ENCODE data around the gene C1QA. TPM values are rescaled to one million over a fixed set of nuclear protein-coding genes. Genes with fewer than 3 reads are reported as not detected.

Gene C1QA
- total and polyA plus RNA-seq, 4 experiments from 2014 or later: 1.2 to 2.2 TPM; not detected in 2

DNA sequence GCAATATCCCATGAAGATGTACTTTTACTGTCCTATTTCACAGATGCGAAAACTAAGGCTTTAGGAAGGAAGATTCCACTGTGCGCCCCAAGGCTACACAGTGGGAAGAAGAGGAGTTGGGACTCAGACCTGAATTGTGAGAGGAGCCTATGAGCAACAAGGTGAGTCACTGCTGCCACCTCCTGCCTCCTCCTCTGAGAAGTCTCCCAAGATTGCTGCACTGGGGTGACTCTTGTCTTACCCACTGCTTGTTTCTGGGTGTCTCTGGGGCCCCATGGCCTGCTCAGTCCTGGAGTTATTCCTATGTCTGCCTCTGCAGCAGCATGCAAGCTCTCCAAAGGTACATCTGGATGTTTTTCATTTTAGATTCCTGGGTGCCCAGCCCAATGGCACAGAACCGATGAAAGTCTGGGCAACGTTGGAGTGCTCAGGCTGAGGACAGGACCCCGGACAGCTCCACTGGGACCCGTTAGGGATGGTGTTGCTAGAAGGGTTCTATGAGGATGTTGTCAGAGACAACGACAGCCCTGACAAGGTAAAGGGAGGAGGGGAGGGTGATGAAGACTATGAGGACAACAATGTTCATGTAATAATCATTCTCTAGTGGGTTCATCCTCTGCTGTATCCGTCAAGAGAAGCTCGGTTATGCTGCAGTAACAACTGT lies 11.0 kb upstream of the C1QA start:
- no peaks in the 10 kb centered on the region for H3K36me3 Mint-ChIP-seq
- no peak overlapping the region for H3K4me3 ChIP-seq (ENCODE audit: low read length in 2 of 2)
- intact Hi-C loops (cut with micrococcal nuclease): no loop called here
- H3K27me3 ChIP-seq (ENCODE audit: insufficient read depth, low read length): no peaks in the 10 kb centered on the region
- no peaks in the 10 kb centered on the region for H3K4me1 ChIP-seq (ENCODE audit: insufficient read depth, low read length)
- H3K27me3 Mint-ChIP-seq: peaks cover 20 to 33% of the 10 kb centered on the region in 2 donors
- no peaks in the 10 kb centered on the region for H3K36me3 ChIP-seq (ENCODE audit: insufficient read depth, low read length)
- ChIA-PET POLR2A (ENCODE audit: partially characterized antibody) (no interaction called here), CTCF (ENCODE audit: partially characterized antibody) (no interaction called here)
- H3K27ac Mint-ChIP-seq: no peak overlapping the region
- H3K27ac ChIP-seq (ENCODE audit: low read depth, low read length): no peak overlapping the region
- peaks cover 0 to 1% (median 0%) of the 10 kb centered on the region in 8 donors for H3K9me3 Mint-ChIP-seq
- no peak for DNase-seq
- no peaks in the 10 kb centered on the region for H3K9me3 ChIP-seq (ENCODE audit: control insufficient read depth in 1 of 2, low read length in 2 of 2)
- no peak overlapping the region for H3K4me3 Mint-ChIP-seq
- H3K4me1 Mint-ChIP-seq: no peaks in the 10 kb centered on the region

DNA sequence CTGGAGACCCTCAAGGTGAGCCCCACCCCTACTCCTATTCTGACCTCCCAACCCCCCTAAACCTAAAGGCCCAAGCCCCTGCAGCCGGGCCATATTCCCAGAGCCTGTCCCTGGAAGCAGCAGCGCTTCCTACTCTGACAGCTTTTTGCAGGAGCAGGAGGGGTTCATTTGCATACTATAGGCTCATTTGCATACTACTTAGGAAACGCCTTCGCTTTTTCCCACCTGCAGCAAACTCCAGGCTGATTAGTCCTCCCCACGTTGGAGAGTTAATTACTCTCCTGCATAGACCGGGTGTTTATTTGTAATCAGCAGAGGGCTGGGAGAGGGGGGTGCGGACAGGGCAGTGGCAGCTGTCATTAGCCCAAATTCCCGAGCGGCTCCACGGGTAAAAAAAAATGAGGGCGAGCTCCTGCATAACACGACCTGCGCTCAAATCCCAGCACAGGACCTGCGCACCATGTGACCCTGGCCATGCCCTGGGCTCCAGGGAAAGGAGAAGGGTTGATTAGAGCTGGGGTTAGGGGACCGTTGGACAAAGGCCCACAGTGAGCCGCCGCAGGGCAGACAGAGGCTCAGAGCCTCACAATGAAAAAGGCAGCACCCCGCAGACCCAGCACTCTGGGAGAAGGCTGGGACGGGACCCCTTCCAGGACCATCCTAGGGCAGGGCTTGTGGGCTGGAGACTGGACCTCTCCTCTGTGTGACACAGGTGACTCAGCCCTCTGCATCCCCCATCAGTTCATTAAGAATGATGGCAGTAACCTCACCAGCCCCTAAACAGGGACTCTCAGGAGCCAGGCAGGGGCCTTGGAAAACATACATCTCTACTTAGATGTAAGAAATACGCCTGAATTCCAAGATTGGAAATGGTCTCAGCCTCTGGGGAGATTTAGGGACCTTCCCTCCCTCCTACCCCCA lies 9.9 kb upstream of the C1QA start:
- H3K36me3 ChIP-seq (ENCODE audit: insufficient read depth, low read length): no peaks in the 10 kb centered on the region
- peaks cover 17 to 39% of the 10 kb centered on the region in 2 donors for H3K27me3 Mint-ChIP-seq
- H3K36me3 Mint-ChIP-seq: no peaks in the 10 kb centered on the region
- no peak overlapping the region for H3K4me3 Mint-ChIP-seq
- H3K4me3 ChIP-seq (ENCODE audit: low read length in 2 of 2): no peak overlapping the region
- H3K27ac Mint-ChIP-seq: no peak overlapping the region
- peaks cover 0 to 1% (median 0%) of the 10 kb centered on the region in 8 donors for H3K9me3 Mint-ChIP-seq
- DNase-seq: no peak
- intact Hi-C loops (cut with micrococcal nuclease): no loop called here
- H3K4me1 Mint-ChIP-seq: no peaks in the 10 kb centered on the region
- ChIA-PET CTCF (ENCODE audit: partially characterized antibody) (no interaction called here), POLR2A (ENCODE audit: partially characterized antibody) (no interaction called here)
- H3K4me1 ChIP-seq (ENCODE audit: insufficient read depth, low read length): no peaks in the 10 kb centered on the region
- no peak overlapping the region for H3K27ac ChIP-seq (ENCODE audit: low read depth, low read length)
- no peaks in the 10 kb centered on the region for H3K9me3 ChIP-seq (ENCODE audit: control insufficient read depth in 1 of 2, low read length in 2 of 2)
- H3K27me3 ChIP-seq (ENCODE audit: insufficient read depth, low read length): no peaks in the 10 kb centered on the region

DNA sequence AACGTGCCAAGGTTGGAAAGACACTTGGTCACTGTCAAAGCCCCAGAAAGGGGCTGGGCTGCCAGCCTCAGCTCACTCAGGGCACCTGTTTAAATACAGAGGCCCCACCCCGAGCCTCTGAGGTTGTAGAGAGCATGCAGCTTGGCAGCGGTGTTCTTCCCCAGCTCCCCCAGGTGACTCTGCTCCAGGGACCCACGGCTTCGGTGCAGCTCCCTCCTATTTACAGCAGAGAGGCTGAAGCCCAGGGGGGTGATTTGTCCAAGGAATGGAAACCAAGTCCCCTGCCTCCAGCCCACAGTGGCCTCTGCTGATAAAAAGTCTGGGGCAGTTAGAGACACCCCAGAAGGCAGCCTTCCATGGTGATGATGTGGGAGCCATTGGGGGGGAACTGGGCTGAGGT lies 9.1 kb upstream of the C1QA start:
- no peak overlapping the region for H3K4me3 Mint-ChIP-seq
- intact Hi-C loops (cut with micrococcal nuclease): no loop called here
- no peak overlapping the region for H3K27ac Mint-ChIP-seq
- ChIA-PET POLR2A (ENCODE audit: partially characterized antibody) (no interaction called here), CTCF (ENCODE audit: partially characterized antibody) (no interaction called here)
- H3K4me1 Mint-ChIP-seq: no peaks in the 10 kb centered on the region
- H3K27me3 Mint-ChIP-seq: peaks cover 19 to 44% of the 10 kb centered on the region in 2 donors
- Histone ChIP-seq H3K9me3 (ENCODE audit: control insufficient read depth in 1 of 2, low read length in 2 of 2) (no peaks in the 10 kb centered on the region), H3K27ac (ENCODE audit: low read depth, low read length) (no peak overlapping the region), H3K36me3 (ENCODE audit: insufficient read depth, low read length) (no peaks in the 10 kb centered on the region), H3K27me3 (ENCODE audit: insufficient read depth, low read length) (no peaks in the 10 kb centered on the region), H3K4me3 (ENCODE audit: low read length in 2 of 2) (no peak overlapping the region), H3K4me1 (ENCODE audit: insufficient read depth, low read length) (no peaks in the 10 kb centered on the region)
- no peaks in the 10 kb centered on the region for H3K36me3 Mint-ChIP-seq
- no peak for DNase-seq
- H3K9me3 Mint-ChIP-seq: peaks cover 0 to 1% (median 0%) of the 10 kb centered on the region in 8 donors

DNA sequence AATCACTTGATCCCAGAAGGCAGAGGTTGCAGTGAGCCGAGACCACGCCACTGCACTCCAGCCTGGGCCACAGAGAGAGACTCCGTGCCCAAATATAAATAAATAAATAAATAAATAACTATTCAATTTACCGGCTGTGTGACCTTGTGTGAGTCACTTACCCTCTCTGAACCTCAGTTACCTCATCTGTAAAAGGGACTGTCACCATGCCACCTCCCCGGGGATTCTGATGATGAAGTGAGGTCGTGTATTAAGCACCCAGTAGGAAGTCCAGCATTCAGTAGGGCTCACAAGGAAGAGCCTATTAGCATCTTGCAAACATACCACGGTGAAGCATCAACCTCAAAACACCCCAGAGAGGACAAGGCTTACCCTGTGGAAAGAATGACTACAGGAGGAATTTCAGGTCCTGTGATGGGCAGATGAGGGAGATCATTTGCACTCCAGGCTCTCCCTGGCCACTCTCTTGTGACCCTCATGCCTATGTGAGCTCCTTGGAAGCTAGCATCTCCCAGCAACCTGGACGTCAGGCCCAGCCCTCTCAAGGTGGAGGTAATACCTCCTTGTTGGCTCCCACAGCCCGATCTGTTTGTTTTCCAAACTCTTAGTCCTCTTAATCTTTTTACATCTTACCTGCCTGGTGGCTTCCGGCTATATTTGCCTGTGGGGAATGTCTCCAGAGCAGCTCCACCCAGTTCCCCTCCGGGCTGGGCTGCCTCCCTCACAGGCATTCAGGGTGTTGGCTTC lies 7.6 kb upstream of the C1QA start:
- H3K4me3 Mint-ChIP-seq: no peak overlapping the region
- H3K27ac Mint-ChIP-seq: no peak overlapping the region
- Histone ChIP-seq H3K27me3 (ENCODE audit: insufficient read depth, low read length) (no peaks in the 10 kb centered on the region), H3K9me3 (ENCODE audit: control insufficient read depth in 1 of 2, low read length in 2 of 2) (no peaks in the 10 kb centered on the region), H3K4me1 (ENCODE audit: insufficient read depth, low read length) (no peaks in the 10 kb centered on the region), H3K36me3 (ENCODE audit: insufficient read depth, low read length) (no peaks in the 10 kb centered on the region), H3K4me3 (ENCODE audit: low read length in 2 of 2) (no peak overlapping the region), H3K27ac (ENCODE audit: low read depth, low read length) (no peak overlapping the region)
- no peak for DNase-seq
- peaks cover 0 to 1% (median 0%) of the 10 kb centered on the region in 8 donors for H3K9me3 Mint-ChIP-seq
- peaks cover 19 to 38% of the 10 kb centered on the region in 2 donors for H3K27me3 Mint-ChIP-seq
- ChIA-PET POLR2A (ENCODE audit: partially characterized antibody) (no interaction called here), CTCF (ENCODE audit: partially characterized antibody) (no interaction called here)
- no peaks in the 10 kb centered on the region for H3K4me1 Mint-ChIP-seq
- no peaks in the 10 kb centered on the region for H3K36me3 Mint-ChIP-seq
- intact Hi-C loops (cut with micrococcal nuclease): no loop called here

DNA sequence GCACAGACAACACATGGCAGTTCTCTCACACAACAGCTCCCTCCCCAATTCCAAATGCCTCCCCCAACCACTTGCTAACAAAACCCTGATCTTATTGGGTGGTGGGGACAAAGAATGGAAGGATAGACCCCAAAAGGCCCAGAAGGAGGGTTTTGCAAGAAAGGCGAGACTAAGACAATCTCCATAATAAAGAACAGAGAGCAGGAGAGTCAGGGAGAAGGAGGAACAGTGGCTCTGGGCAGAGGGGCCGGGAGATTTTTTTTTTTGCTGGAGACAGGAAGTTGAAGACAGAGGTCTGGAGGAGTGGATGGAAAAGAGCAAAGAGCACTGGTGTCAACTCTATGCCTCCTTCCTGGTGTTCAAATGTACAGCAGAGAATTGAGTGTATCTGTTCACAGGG lies 6.5 kb upstream of the C1QA start:
- intact Hi-C loops (cut with micrococcal nuclease): no loop called here
- POLR2A ChIA-PET (ENCODE audit: partially characterized antibody): no interaction called here
- H3K27me3 Mint-ChIP-seq: peaks cover 19 to 34% of the 10 kb centered on the region in 2 donors

DNA sequence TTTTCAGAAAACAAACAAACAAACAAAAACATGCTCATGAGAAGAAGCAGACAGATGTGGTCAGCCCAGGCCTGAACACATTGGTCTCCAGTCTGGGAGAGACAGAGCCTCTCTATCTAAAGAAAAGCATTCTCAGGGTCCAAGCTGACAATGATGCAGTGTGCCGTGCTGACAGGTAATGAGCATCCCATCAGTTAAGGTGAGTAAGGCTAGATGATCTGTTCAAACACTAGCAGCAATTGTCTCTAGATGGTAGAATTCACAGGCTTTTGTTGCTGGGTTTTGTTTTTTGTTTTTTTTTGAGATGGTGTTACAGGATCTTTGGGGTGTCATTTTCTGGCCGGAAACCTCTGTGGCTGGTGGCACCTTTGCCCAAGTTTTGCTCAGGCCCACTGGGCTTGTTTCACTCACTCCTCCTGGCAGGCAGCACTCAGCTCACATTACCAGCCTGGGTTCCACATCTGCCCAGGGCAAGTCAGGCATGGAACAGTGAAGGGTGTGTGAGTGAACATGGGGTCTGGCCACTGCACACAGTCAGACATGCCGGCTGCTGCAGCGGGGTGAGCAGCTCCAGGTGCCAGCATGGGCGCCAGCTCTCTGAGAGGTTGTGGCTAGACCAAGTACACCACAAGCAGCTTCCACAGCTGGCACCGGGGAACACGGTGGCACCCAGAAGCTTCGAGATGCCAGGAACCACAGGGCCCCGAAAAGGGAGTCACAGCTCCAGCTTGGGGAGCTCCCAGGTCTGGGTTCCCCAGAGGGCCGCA lies 2.5 kb upstream of the C1QA start:
- no peaks in the 10 kb centered on the region for H3K9me3 ChIP-seq (ENCODE audit: control insufficient read depth in 1 of 2, low read length in 2 of 2)
- H3K4me3 ChIP-seq (ENCODE audit: low read length in 2 of 2): no peak overlapping the region
- intact Hi-C loops (cut with micrococcal nuclease): no loop called here
- H3K4me1 ChIP-seq (ENCODE audit: insufficient read depth, low read length): no peaks in the 10 kb centered on the region
- H3K4me3 Mint-ChIP-seq: no peak overlapping the region
- H3K27ac Mint-ChIP-seq: no peak overlapping the region
- peaks cover 17 to 34% of the 10 kb centered on the region in 2 donors for H3K27me3 Mint-ChIP-seq
- no peaks in the 10 kb centered on the region for H3K36me3 ChIP-seq (ENCODE audit: insufficient read depth, low read length)
- H3K4me1 Mint-ChIP-seq: no peaks in the 10 kb centered on the region
- DNase-seq: no peak
- POLR2A ChIA-PET (ENCODE audit: partially characterized antibody): no interaction called here
- CTCF ChIA-PET (ENCODE audit: partially characterized antibody): interaction anchor here (0.9 to 1.1 kb wide), 2 partner anchors 8 to 214 kb away, joined by 3 to 4 read pairs; no protein-coding TSS in a partner anchor
- H3K9me3 Mint-ChIP-seq: peaks cover 0 to 1% (median 0%) of the 10 kb centered on the region in 8 donors
- no peaks in the 10 kb centered on the region for H3K27me3 ChIP-seq (ENCODE audit: insufficient read depth, low read length)
- no peak overlapping the region for H3K27ac ChIP-seq (ENCODE audit: low read depth, low read length)
- H3K36me3 Mint-ChIP-seq: no peaks in the 10 kb centered on the region

More for the DNA sequence above, 6.5 kb upstream of the C1QA start:
- Histone ChIP-seq H3K36me3 (ENCODE audit: insufficient read depth, low read length) (no peaks in the 10 kb centered on the region), H3K4me1 (ENCODE audit: insufficient read depth, low read length) (no peaks in the 10 kb centered on the region), H3K27ac (ENCODE audit: low read depth, low read length) (no peak overlapping the region), H3K27me3 (ENCODE audit: insufficient read depth, low read length) (no peaks in the 10 kb centered on the region), H3K4me3 (ENCODE audit: low read length in 2 of 2) (no peak overlapping the region), H3K9me3 (ENCODE audit: control insufficient read depth in 1 of 2, low read length in 2 of 2) (no peaks in the 10 kb centered on the region)
- Mint-ChIP-seq H3K4me1 (no peaks in the 10 kb centered on the region), H3K4me3 (no peak overlapping the region), H3K27ac (no peak overlapping the region), H3K36me3 (no peaks in the 10 kb centered on the region), H3K9me3 (peaks cover 0 to 1% (median 0%) of the 10 kb centered on the region in 8 donors)
- no peak for DNase-seq
- CTCF ChIA-PET (ENCODE audit: partially characterized antibody): no interaction called here
